ENCODE measurements around the gene VCL. TPM values are rescaled to one million over a fixed set of nuclear protein-coding genes. Genes with fewer than 3 reads are reported as not detected.

Gene VCL
- 291 and 296 TPM in 2 replicates for total RNA-seq (2021)
- long read RNA-seq, full-length matches to known transcripts: 360 of 534 reads
- long read RNA-seq, partial matches to known transcripts: 158 of 534 reads
- long read RNA-seq, other reads (novel, unspliced or antisense): 16 of 534 reads

GRCh38 chr10:73997787-73998622, at the start of gene VCL:
Gene VCL, plus strand, starts transcription at chr10:73998116. Its CDS starts 92 bp downstream, at chr10:73998208.
- H3K14ac ChIP-seq (ENCODE audit: insufficient read depth, low read length): peak within 1 kb of the TSS; percentile 88
- no peak within 1 kb of the TSS for H2BK15ac ChIP-seq (ENCODE audit: low read depth, low read length)
- H3K18ac ChIP-seq (ENCODE audit: insufficient read length, low read depth, low read length): peak within 1 kb of the TSS; percentile 96
- no peak within 1 kb of the TSS for H3K23ac ChIP-seq (ENCODE audit: insufficient read length, low read depth, low read length)
- H3K23me2 ChIP-seq (ENCODE audit: insufficient read length, low read depth, low read length, poor library complexity, severe bottlenecking): peaks cover 11% of the 10 kb centered on the region
- no peak within 1 kb of the TSS for H4K8ac ChIP-seq (replicated peaks; ENCODE audit: insufficient read length, low read depth, low read length)
- Mint-ChIP-seq H3K9me3 (peaks cover 0 to 3% of the 10 kb centered on the region in 2 experiments; a peak in 1 of 5 replicates), H3K36me3 (ENCODE audit: insufficient read depth in 1 of 3, low read depth in 3 of 3) (peaks cover 34 to 43% (median 37%) of the 10 kb centered on the region in 3 experiments), H3K4me1 (peaks cover 34 to 40% of the 10 kb centered on the region in 2 experiments), H3K27me3 (ENCODE audit: low read depth) (no peaks in the 10 kb centered on the region; the same call in 1 of the 2 replicates), H3K27ac (peak within 1 kb of the TSS; percentile 98 to 100 (median 99)), H3K4me3 (peak within 1 kb of the TSS; percentile 95 to 96)
- H2BK20ac ChIP-seq (ENCODE audit: low read depth, low read length, poor library complexity, severe bottlenecking): no peak within 1 kb of the TSS
- H3K56ac ChIP-seq (ENCODE audit: insufficient read length, low read depth, low read length): no peak within 1 kb of the TSS
- peak within 1 kb of the TSS; percentile 85 for H3K4me2 ChIP-seq (ENCODE audit: insufficient read depth, insufficient read length, low read length)
- no peaks in the 10 kb centered on the region for H3K27me3 ChIP-seq (ENCODE audit: insufficient read depth, low read length)
- peaks cover 40% of the 10 kb centered on the region for H3K79me2 ChIP-seq (ENCODE audit: insufficient read depth, low read length)
- H2AK5ac ChIP-seq (ENCODE audit: insufficient read length, low read length): no peak within 1 kb of the TSS
- no peak within 1 kb of the TSS for H2BK12ac ChIP-seq (ENCODE audit: insufficient read length, low read depth, low read length)
- no peak within 1 kb of the TSS; the same call in 1 of the 2 replicates for H3K4ac ChIP-seq (ENCODE audit: low read depth, low read length)
- H3K79me1 ChIP-seq (ENCODE audit: insufficient read depth, low read depth, low read length, poor library complexity, severe bottlenecking): no peaks in the 10 kb centered on the region
- H3K4me1 ChIP-seq (ENCODE audit: insufficient read depth, low read length): peaks cover 4% of the 10 kb centered on the region; the same call in 1 of the 2 replicates
- TF ChIP-seq CTCF (conservative IDR thresholded peaks at IDR 0.05): no peak
- H3K27ac ChIP-seq (ENCODE audit: insufficient read length, low read depth, low read length): peak within 1 kb of the TSS; percentile 42
- H3T11ph ChIP-seq (ENCODE audit: low read length): no peak within 1 kb of the TSS
- H3K9me3 ChIP-seq (ENCODE audit: control insufficient read depth, low read depth, low read length): no peaks in the 10 kb centered on the region
- H3K9ac ChIP-seq (ENCODE audit: extremely low read depth, insufficient read length, low read length): peak within 1 kb of the TSS; percentile 89
- H2AFZ ChIP-seq (ENCODE audit: low read length): no peak within 1 kb of the TSS
- H4K5ac ChIP-seq (ENCODE audit: insufficient read length, low read depth, low read length): no peak within 1 kb of the TSS
- H2BK5ac ChIP-seq (ENCODE audit: insufficient read length, low read length): no peak within 1 kb of the TSS
- DNase-seq: peak; percentile 99
- H4K20me1 ChIP-seq (ENCODE audit: control insufficient read depth, insufficient read depth, insufficient read length): peaks cover 2% of the 10 kb centered on the region
- no CpG with 5 or more reads among the region's 92 CpGs for WGBS (ENCODE audit: extremely low coverage, insufficient read length, low lambda C conversion rate)
- H2BK120ac ChIP-seq (ENCODE audit: low read depth, low read length, poor library complexity, severe bottlenecking): no peak within 1 kb of the TSS
- H4K91ac ChIP-seq (ENCODE audit: insufficient read length, low read depth, low read length): no peak within 1 kb of the TSS

All from H9 (cell line).